Measurements from ENCODE around the gene MYBPHL.

GRCh38 chr1:109247401-109248365 lies 59.1 kb downstream of the MYBPHL start:
- TF ChIP-seq POLR2AphosphoS5 (IDR thresholded peaks at IDR 0.05) (no peak), POLR2A (IDR thresholded peaks at IDR 0.05; ENCODE audit: low read depth) (no peak), CTCF (IDR thresholded peaks at IDR 0.05) (no peak)
